ENCODE results near the gene RBM28.

RBM28 gene

DNA sequence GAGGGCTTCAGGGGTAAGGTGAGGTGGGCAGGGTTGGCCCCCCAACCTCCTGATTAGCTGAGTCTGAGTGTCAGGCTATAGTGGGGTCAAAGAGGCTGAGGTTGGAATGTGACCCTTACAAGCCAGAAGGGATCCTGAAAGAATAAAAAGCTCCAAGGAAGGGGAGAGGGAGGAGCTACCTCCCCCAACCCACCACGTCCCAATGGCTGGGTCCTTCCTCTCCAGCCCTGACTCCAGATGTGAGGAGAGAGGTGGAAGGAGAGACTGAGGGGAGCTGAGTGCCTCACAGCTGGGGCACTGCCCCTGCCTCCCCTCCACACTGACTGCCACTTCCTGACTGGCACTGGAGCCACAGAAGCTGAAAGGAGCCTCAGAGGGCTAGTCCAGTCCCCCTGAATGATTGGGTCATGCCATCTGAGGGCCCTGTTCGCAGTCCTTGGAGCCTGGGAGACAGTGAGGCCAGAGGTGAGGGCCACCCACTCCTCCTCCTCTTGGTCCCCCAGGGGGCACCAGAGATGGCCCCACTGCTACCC lies 45.4 kb upstream of the RBM28 start:
- no peak for DNase-seq (ENCODE audit: low read depth)
- no peak overlapping the region for H3K4me3 ChIP-seq (ENCODE audit: low read length)
- TF ChIP-seq, protein P1, sequence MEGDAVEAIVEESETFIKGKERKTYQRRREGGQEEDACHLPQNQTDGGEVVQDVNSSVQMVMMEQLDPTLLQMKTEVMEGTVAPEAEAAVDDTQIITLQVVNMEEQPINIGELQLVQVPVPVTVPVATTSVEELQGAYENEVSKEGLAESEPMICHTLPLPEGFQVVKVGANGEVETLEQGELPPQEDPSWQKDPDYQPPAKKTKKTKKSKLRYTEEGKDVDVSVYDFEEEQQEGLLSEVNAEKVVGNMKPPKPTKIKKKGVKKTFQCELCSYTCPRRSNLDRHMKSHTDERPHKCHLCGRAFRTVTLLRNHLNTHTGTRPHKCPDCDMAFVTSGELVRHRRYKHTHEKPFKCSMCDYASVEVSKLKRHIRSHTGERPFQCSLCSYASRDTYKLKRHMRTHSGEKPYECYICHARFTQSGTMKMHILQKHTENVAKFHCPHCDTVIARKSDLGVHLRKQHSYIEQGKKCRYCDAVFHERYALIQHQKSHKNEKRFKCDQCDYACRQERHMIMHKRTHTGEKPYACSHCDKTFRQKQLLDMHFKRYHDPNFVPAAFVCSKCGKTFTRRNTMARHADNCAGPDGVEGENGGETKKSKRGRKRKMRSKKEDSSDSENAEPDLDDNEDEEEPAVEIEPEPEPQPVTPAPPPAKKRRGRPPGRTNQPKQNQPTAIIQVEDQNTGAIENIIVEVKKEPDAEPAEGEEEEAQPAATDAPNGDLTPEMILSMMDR (conservative IDR thresholded peaks at IDR 0.05; ENCODE audit: low read depth, low read length): no peak

DNA sequence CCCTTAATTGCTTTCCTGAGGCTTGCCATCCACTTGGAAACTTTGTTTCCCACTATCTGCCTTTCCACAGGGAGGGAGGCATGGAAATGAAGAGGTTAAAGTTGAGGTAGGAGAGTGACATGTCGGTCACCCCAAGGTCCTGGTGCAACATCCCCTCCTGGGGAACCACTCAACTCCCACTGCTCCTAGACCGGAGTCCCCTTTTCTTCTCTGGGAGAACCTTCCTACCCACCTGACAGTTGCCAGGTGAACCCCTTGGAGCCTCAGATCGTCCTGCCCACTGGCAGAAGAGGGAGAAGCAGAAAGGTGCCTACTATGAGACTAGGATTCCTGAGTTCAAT lies 44.4 kb upstream of the RBM28 start:
- H3K4me3 ChIP-seq (ENCODE audit: low read length): no peak overlapping the region
- TF ChIP-seq, protein P1 (conservative IDR thresholded peaks at IDR 0.05; ENCODE audit: low read depth, low read length): no peak
- DNase-seq (ENCODE audit: low read depth): no peak

DNA sequence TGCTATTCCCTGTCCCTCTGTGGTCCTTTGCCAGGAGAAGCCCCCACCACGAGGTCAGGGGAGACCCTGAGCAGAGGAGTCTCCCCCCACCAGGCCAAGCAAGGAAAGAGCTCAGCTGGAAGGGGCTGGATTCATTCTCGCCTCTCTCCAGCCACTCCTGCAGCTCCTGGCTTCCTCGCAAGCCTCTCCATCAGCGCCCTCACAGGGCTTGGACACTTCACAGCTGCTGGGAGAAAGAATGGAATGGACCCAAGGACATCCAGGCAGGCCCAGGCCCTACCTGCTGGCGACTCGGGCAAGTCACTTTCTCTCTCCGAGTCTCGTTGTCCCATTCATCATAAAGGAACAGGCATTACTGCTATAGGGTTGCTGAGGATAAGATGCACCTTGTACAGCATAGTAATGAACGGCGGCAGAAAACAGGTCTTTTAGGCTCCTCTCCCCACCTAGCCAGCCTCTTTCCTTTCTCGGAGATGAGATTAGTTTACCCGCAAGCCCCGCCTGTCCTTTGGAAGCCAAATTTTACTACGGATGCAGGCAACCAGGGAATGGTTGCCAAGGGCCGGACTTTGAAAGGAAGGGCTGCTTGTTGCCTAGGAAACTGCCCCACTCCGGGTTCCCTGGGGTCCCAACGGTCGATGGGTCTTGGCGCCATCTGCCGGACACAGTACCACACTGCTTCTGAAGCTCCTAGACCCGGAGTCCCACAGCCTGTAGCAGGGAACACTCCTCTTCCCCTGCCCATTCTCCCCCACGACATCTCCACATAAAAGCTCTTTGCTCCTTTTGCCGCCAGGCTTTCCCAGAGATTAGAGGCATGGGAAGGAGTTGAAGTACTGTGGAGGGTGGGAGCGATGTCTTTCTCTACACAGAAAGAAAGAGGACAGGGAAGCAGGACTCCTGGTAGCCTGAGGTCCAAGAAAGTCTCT lies 43.8 kb upstream of the RBM28 start:
- no peak for DNase-seq (ENCODE audit: low read depth)
- H3K4me3 ChIP-seq (ENCODE audit: low read length): no peak overlapping the region
- TF ChIP-seq, protein P1 (conservative IDR thresholded peaks at IDR 0.05; ENCODE audit: low read depth, low read length): peak; percentile 94

DNA sequence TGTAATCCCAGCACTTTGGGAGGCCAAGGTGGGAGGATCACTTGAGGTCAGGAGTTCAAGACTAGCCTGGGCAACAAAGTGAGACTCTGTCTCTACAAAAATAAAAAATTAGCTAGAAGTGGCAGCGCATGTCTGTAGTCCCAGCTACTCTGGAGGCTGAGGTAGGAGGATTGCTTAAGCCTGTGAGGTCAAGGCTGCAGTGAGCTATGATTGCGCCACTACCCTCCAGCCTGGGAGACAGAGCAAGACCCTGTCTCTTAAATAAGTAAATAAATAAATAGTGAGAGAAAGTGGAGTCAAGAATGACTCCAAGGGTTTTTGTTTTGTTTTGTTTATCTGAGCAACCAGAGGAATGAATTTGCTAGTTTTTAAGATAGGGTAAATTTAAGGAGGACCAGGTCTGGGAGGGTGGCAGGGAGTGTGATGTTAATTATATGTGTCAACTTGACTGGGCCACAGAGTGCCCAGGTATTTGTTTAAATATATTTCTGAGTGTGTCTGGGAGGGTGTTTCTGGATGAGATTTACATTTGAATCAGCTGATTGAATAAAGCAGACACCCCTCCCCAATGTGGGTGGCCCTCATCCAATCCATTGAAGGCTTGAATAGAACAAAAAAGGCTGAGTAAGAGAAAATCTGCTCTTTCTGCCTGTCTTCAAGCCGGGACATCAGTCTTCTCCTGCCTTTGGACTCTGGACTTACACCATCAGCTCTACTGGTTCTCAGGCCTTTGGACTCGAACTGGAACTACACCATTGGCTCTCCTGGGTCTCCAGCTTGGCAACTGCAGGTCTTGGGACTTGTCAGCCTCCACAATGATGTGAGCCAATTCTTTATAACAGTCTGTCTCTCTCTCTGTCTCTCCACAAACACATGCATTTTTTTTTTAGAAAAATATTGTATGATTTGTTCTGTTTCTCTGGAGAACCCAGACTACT lies 42.5 kb upstream of the RBM28 start:
- no peak overlapping the region for H3K4me3 ChIP-seq (ENCODE audit: low read length)
- no peak for DNase-seq (ENCODE audit: low read depth)
- TF ChIP-seq, protein P1 (conservative IDR thresholded peaks at IDR 0.05; ENCODE audit: low read depth, low read length): no peak

DNA sequence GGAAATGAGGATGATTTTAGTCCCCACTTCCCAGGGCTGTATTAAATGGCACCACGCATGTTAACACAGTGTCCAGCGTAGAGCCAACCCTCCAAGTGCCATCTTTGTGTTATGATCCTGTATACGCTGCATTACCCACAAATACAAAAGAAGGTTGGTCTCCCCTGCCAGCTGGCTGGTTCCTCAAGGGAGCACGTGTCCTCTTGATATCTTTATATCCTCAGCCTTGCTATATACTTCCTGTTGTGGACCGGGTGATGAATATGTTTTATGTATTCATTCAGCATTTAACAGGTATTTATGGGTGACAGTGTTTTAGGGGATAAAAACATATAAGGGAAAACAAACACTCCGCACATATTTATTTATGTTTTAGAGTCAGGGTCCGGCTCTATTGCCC lies 41.0 kb upstream of the RBM28 start:
- DNase-seq (ENCODE audit: low read depth): no peak
- H3K4me3 ChIP-seq (ENCODE audit: low read length): no peak overlapping the region
- TF ChIP-seq, protein P1 (conservative IDR thresholded peaks at IDR 0.05; ENCODE audit: low read depth, low read length): no peak

DNA sequence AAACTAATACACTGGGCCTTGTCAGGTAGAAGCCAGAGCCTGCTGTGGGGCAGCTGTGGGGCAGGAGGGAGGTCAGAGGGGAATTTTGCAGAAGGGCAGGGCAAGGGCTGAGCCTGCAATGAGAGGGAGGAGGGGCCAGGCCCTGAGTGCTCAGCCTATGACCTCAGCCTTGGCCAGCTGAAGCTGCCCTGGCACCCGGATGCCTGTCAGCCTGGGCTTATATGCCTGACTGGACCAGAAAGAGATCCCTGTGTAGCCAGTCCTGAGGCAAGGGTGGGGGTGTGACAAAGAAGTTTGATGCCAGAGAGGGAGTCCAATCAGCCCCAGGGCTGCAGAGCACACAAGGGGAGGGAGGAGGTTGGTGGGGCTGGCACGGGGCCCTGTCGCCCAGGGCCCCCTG lies 40.1 kb upstream of the RBM28 start:
- no peak for DNase-seq (ENCODE audit: low read depth)
- TF ChIP-seq, protein P1 (conservative IDR thresholded peaks at IDR 0.05; ENCODE audit: low read depth, low read length): no peak
- H3K4me3 ChIP-seq (ENCODE audit: low read length): no peak overlapping the region

Data from retinal pigment epithelial cell (primary cell).